ENCODE results near the gene PCGF2. TPM values are rescaled to one million over a fixed set of nuclear protein-coding genes. Genes with fewer than 3 reads are reported as not detected.

PCGF2 gene
- total and polyA plus RNA-seq, 9 of the 15 experiments (the other 6 are each of a cell fraction or from before 2014, with no cell fraction given), result 1.3 to 33.4 (median 7.0) TPM

GRCh38 chr17:38747463-38748148 is 530 bp downstream of the PCGF2 start (continued):
- TF ChIP-seq PRDM10 (IDR thresholded peaks at IDR 0.05; ENCODE audit: partially characterized antibody) (peak; percentile 36), HLTF (IDR thresholded peaks at IDR 0.05) (peak; percentile 72; the same call in 1 of the 2 replicates), ID3 (CRISPR knock-in tag; IDR thresholded peaks at IDR 0.05) (no peak), ID3 (tag; IDR thresholded peaks at IDR 0.05) (no peak), BDP1 (IDR thresholded peaks at IDR 0.05; ENCODE audit: insufficient read depth, insufficient read length) (no peak), PCBP1 (IDR thresholded peaks at IDR 0.05; ENCODE audit: low read depth, low read length, poor library complexity, severe bottlenecking) (peak; percentile 30), ZC3H8 (IDR thresholded peaks at IDR 0.05) (0 out of 2 replicates have a peak, but pooled peaks have one; percentile 55), REST (IDR thresholded peaks at IDR 0.05; ENCODE audit: borderline replicate concordance) (no peak), REST (CRISPR knock-in tag; IDR thresholded peaks at IDR 0.05; ENCODE audit: low read depth) (0 out of 2 replicates have a peak, but pooled peaks have one; percentile 31), BCOR (IDR thresholded peaks at IDR 0.05) (peak; percentile 36; the same call in 1 of the 2 replicates), ZBTB7A (IDR thresholded peaks at IDR 0.05; ENCODE audit: borderline replicate concordance, control insufficient read depth, low read depth, low read length) (peak; percentile 81; the same call in 1 of the 2 replicates), TRIM25 (IDR thresholded peaks at IDR 0.05; ENCODE audit: borderline replicate concordance) (0 out of 2 replicates have a peak, but pooled peaks have one; percentile 63)

Data from K562 (cell line).